MCF 10A (cell line): ENCODE measurements around the gene LTBP2. TPM values are rescaled to one million over a fixed set of nuclear protein-coding genes. Genes with fewer than 3 reads are reported as not detected.

Experiments
- BruUV-seq: library from RNA; stranded (reverse); fragments of 400-500 nt; replicated peaks from 2 replicates; lab custom pipeline; 2021; lab: Mats Ljungman, UMichigan
- CTCF ChIA-PET: fragments of 300-600 bp; sonication (Branson Sonifier 250); formaldehyde crosslinking; extraction: SDS; loops from one replicate; lab custom pipeline; 2021; ENCODE audit warnings: antibody characterized with exemption, inconsistent platforms; lab: Yijun Ruan, JAX
- POLR2A ChIA-PET: fragments of 300-600, 350-650 bp; sonication (Branson Sonifier 250); formaldehyde crosslinking; extraction: SDS; loops from one replicate; lab custom pipeline; 2020; ENCODE audit warnings: antibody characterized with exemption, inconsistent platforms; lab: Yijun Ruan, JAX
- DNase-seq: peaks from one replicate; pipeline ENCODE4 v3.0.0-alpha.2; 2018; ENCODE audit not compliant: unreplicated experiment
- H3K27ac Mint-ChIP-seq: one replicate; pipeline ENCODE4 v1.8.0; 2022; ENCODE audit warnings: mild to moderate bottlenecking, low read depth, mixed read lengths; ENCODE audit not compliant: unreplicated experiment
- H3K27me3 Mint-ChIP-seq: one replicate; pipeline ENCODE4 v1.8.0; 2022; ENCODE audit warnings: mixed read lengths; ENCODE audit not compliant: insufficient read depth, unreplicated experiment
- H3K36me3 Mint-ChIP-seq: one replicate; pipeline ENCODE4 v1.8.0; 2022; ENCODE audit warnings: mild to moderate bottlenecking, moderate library complexity, mixed read lengths; ENCODE audit not compliant: insufficient read depth, unreplicated experiment
- H3K4me1 Mint-ChIP-seq: one replicate; pipeline ENCODE4 v1.8.0; 2022; ENCODE audit warnings: mixed read lengths; ENCODE audit not compliant: insufficient read depth, unreplicated experiment
- H3K4me3 Mint-ChIP-seq: one replicate; pipeline ENCODE4 v1.8.0; 2022; ENCODE audit warnings: mild to moderate bottlenecking, moderate library complexity, mixed read lengths; ENCODE audit not compliant: unreplicated experiment
- H3K9me3 Mint-ChIP-seq: one replicate; pipeline ENCODE4 v1.8.0; 2022; ENCODE audit warnings: mixed read lengths; ENCODE audit not compliant: unreplicated experiment
- CTCF ChIP-seq: fragments of 200-600 bp; IDR thresholded peaks from one replicate; pipeline ENCODE4 v1.8.0; 2022; ENCODE audit warnings: antibody characterized with exemption, mild to moderate bottlenecking; ENCODE audit not compliant: unreplicated experiment
- intact Hi-C: fragments of 100-400 bp; cut with micrococcal nuclease; formaldehyde crosslinking; loops from 2 replicates; pipeline ENCODE4 v1.14.1; 2022
- total RNA-seq: library from RNA; stranded (reverse); gene quantifications from 2 replicates; pipeline ENCODE4 v1.2.3, GENCODE V29; 2022

LTBP2 gene
- total RNA-seq, 1 experiment from 2014 or later = 16.8 TPM

- ChIA-PET CTCF (interaction anchor here (0.6 to 1.6 kb wide), 3 partner anchors 9 to 269 kb away, joined by 3 to 7 read pairs (median 3); no protein-coding TSS in a partner anchor), POLR2A (interaction anchor here (0.7 to 4.2 kb wide), 3 partner anchors 9 to 21 kb away, joined by 3 to 13 read pairs (median 8); no protein-coding TSS in a partner anchor)
- BruUV-seq = no TSS peak
- intact Hi-C loops = no loop called here
- Mint-ChIP-seq H3K27ac (no peak overlapping the region), H3K36me3 (no peaks in the 10 kb centered on the region), H3K4me1 (no peaks in the 10 kb centered on the region), H3K9me3 (no peaks in the 10 kb centered on the region), H3K4me3 (no peak overlapping the region), H3K27me3 (no peaks in the 10 kb centered on the region)
- DNase-seq = no peak
- no peak for TF ChIP-seq CTCF
Measured at GRCh38 chr14:74637178-74637550, 25.1 kb upstream of the LTBP2 start.

- POLR2A ChIA-PET = interaction anchor here (0.7 to 4.2 kb wide), 2 partner anchors 8 to 21 kb away, joined by 3 to 13 read pairs; no protein-coding TSS in a partner anchor
- TF ChIP-seq CTCF = no peak
- no peak for DNase-seq
- intact Hi-C loops = no loop called here
- Mint-ChIP-seq H3K4me3 (no peak overlapping the region), H3K4me1 (no peaks in the 10 kb centered on the region), H3K27ac (no peak overlapping the region), H3K36me3 (no peaks in the 10 kb centered on the region), H3K27me3 (no peaks in the 10 kb centered on the region), H3K9me3 (no peaks in the 10 kb centered on the region)
- CTCF ChIA-PET = interaction anchor here (0.6 to 1.6 kb wide), 5 partner anchors 9 to 270 kb away, joined by 3 to 7 read pairs (median 3); no protein-coding TSS in a partner anchor
- BruUV-seq = no TSS peak
Measured at GRCh38 chr14:74636424-74637177, 24.6 kb upstream of the LTBP2 start.

DNA sequence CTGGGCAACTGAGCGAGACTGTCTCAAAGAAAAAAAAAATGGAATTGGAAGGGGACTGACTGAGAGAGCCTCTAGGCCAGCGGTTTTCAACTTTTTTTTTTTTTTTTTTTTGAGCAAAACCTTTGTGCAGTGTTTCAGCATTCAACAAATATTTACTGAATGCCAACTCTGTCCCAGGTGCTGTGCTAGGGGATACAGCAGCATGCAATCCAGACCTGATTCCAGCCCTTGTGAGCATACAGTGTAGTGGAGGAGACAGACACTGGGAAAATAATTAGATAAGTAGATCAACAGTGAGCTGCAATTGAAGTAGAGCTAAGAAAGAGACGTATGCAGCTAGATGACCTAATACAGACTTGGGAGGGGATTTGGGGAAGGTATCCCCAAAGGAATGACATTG is 23.8 kb upstream of the LTBP2 start:
- Mint-ChIP-seq H3K36me3 (no peaks in the 10 kb centered on the region), H3K27me3 (no peaks in the 10 kb centered on the region), H3K27ac (no peak overlapping the region), H3K4me3 (no peak overlapping the region), H3K4me1 (no peaks in the 10 kb centered on the region), H3K9me3 (no peaks in the 10 kb centered on the region)
- intact Hi-C loops = no loop called here
- ChIA-PET CTCF (interaction anchor here (0.6 to 1.2 kb wide), 2 partner anchors 14 to 27 kb away, joined by 3 read pairs; no protein-coding TSS in a partner anchor), POLR2A (interaction anchor here (4.2 kb wide), 1 partner anchor 20 kb away, joined by 13 read pairs; no protein-coding TSS in a partner anchor)
- no peak for DNase-seq
- no TSS peak for BruUV-seq
- TF ChIP-seq CTCF = no peak

DNA sequence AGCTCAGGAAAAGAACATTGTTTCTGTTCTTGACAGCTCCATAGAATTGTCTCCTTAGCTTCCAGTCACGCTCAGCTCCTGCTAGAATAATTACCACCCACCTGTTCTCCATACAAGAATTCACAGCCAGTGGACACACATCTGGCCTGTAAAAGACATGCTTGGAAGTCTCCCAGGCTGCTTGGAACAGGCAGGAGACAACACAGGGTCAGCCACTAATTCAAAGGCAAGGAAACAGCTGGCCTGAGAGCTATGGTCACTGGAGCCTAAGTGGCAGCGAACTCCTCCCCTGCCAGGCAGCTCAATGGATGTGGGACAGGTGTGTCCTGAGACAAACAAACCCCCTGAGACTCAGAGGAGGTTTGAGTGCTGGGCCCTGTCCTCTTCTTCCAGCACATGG is 22.9 kb upstream of the LTBP2 start:
- Mint-ChIP-seq H3K27ac (no peak overlapping the region), H3K27me3 (no peaks in the 10 kb centered on the region), H3K9me3 (no peaks in the 10 kb centered on the region), H3K36me3 (no peaks in the 10 kb centered on the region), H3K4me1 (no peaks in the 10 kb centered on the region), H3K4me3 (no peak overlapping the region)
- BruUV-seq = no TSS peak
- intact Hi-C loops = no loop called here
- ChIA-PET POLR2A (interaction anchor here (0.8 to 4.2 kb wide), 2 partner anchors 15 to 19 kb away, joined by 3 to 13 read pairs; no protein-coding TSS in a partner anchor), CTCF (interaction anchor here (1.1 kb wide), 1 partner anchor 26 kb away, joined by 3 read pairs; no protein-coding TSS in a partner anchor)
- no peak for DNase-seq
- no peak for TF ChIP-seq CTCF
